ENCODE data around the gene KHK.

KHK gene

GRCh38 chr2:27149570-27150405 lies 63.2 kb downstream of the KHK start:
- H3K4me1 ChIP-seq (ENCODE audit: control insufficient read depth, insufficient read depth, low read length), result no peaks in the 10 kb centered on the region
- no peak for DNase-seq (ENCODE audit: low read depth)
- no peaks in the 10 kb centered on the region for H3K36me3 ChIP-seq (ENCODE audit: control insufficient read depth, insufficient read depth, low read length, severe bottlenecking)
- H3K9ac ChIP-seq (ENCODE audit: low read length), result no peak overlapping the region
- no peak overlapping the region for H3K4me3 ChIP-seq (ENCODE audit: low read length)
- peaks cover 7% of the 10 kb centered on the region for H3K27me3 ChIP-seq (replicated peaks; ENCODE audit: control insufficient read depth, insufficient read depth, low read length)
- no peaks in the 10 kb centered on the region for H3K9me3 ChIP-seq (ENCODE audit: control insufficient read depth, low read length)

All from adipocyte (in vitro differentiated cells).